ENCODE results near the gene APBB2.

APBB2 gene

GRCh38 chr4:40789771-40790170, 424.6 kb downstream of the APBB2 start:
- no peak for DNase-seq

GRCh38 chr4:40789031-40789430, 425.3 kb downstream of the APBB2 start:
- peak; percentile 25 to 26 for DNase-seq

- DNase-seq: no peak
Measured at GRCh38 chr4:40788331-40788730, 426.0 kb downstream of the APBB2 start.

- DNase-seq: no peak
Measured at GRCh38 chr4:40785727-40786126, 428.6 kb downstream of the APBB2 start.

- no peak for DNase-seq
Measured at GRCh38 chr4:40782876-40783275, 431.5 kb downstream of the APBB2 start.

- DNase-seq: no peak
Measured at GRCh38 chr4:40778090-40778489, 436.3 kb downstream of the APBB2 start.

GRCh38 chr4:40769266-40769665, 445.1 kb downstream of the APBB2 start:
- DNase-seq: no peak

GRCh38 chr4:40763228-40763716, 451.1 kb downstream of the APBB2 start:
- no peak for DNase-seq
